Progenitor cell of endocrine pancreas (in vitro differentiated cells): Measurements from ENCODE around the gene GABRB2. TPM values are rescaled to one million over a fixed set of nuclear protein-coding genes. Genes with fewer than 3 reads are reported as not detected.
A peak's percentile ranks its signal among the peaks of the same experiment; 100 is the strongest.

Experiments
- DNase-seq: peaks from one replicate; pipeline ENCODE4 v3.0.0; 2021; ENCODE audit warnings: low spot score; ENCODE audit not compliant: unreplicated experiment
- H3K27ac Mint-ChIP-seq: 2 replicates; pipeline ENCODE4 v1.8.0; 2021; ENCODE audit warnings: mild to moderate bottlenecking, moderate library complexity, mixed read lengths
- H3K27me3 Mint-ChIP-seq: 2 replicates; pipeline ENCODE4 v1.8.0; 2021; ENCODE audit warnings: mixed read lengths
- H3K36me3 Mint-ChIP-seq: 2 replicates; pipeline ENCODE4 v1.8.0; 2022; ENCODE audit warnings: mixed read lengths; ENCODE audit not compliant: insufficient read depth
- H3K4me1 Mint-ChIP-seq: 2 replicates; pipeline ENCODE4 v1.8.0; 2021; ENCODE audit warnings: low read depth, mixed read lengths
- H3K4me3 Mint-ChIP-seq: 2 replicates; pipeline ENCODE4 v1.8.0; 2021; ENCODE audit warnings: low read depth, mild to moderate bottlenecking, moderate library complexity, mixed read lengths
- H3K9me3 Mint-ChIP-seq: 2 replicates; pipeline ENCODE4 v1.8.0; 2021; ENCODE audit warnings: low read depth, mixed read lengths
- total RNA-seq: library from RNA; stranded (reverse); gene quantifications from 2 replicates; pipeline ENCODE4 v1.2.1, GENCODE V29; 2021
- TF ChIP-seq, protein P1 (sequence below): fragments of 200-600 bp; sonication (generic); IDR thresholded peaks from one replicate; pipeline ENCODE4 v1.5.0; 2021; ENCODE audit warnings: antibody characterized with exemption, mild to moderate bottlenecking; ENCODE audit not compliant: unreplicated experiment

Gene GABRB2
- total RNA-seq, 1 donor from 2014 or later = 3.5 TPM

DNA sequence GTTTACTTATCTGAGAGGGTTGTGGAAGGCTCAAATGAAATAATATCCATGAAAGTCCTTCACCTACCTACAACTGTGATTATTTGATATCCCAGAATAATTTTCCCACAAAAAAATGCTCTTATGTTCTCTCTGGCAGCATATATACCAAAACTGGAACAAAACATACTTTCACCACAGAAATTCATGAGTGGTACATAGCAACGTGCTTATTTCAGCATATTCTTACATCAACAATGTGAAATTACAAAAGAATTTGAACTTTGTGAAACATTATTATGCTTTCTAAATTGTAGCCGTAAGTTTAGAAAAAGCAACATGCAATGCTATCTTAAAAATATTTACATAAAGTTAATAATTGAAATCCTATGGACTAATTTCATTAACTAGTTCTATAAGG lies 137.1 kb downstream of the GABRB2 start:
- no peak overlapping the region for H3K27ac Mint-ChIP-seq
- no peak for DNase-seq
- H3K9me3 Mint-ChIP-seq = no peaks in the 10 kb centered on the region
- H3K4me3 Mint-ChIP-seq = no peak overlapping the region
- H3K27me3 Mint-ChIP-seq = peaks cover 7% of the 10 kb centered on the region
- H3K4me1 Mint-ChIP-seq = peaks cover 10% of the 10 kb centered on the region
- H3K36me3 Mint-ChIP-seq = no peaks in the 10 kb centered on the region
- TF ChIP-seq, protein P1, sequence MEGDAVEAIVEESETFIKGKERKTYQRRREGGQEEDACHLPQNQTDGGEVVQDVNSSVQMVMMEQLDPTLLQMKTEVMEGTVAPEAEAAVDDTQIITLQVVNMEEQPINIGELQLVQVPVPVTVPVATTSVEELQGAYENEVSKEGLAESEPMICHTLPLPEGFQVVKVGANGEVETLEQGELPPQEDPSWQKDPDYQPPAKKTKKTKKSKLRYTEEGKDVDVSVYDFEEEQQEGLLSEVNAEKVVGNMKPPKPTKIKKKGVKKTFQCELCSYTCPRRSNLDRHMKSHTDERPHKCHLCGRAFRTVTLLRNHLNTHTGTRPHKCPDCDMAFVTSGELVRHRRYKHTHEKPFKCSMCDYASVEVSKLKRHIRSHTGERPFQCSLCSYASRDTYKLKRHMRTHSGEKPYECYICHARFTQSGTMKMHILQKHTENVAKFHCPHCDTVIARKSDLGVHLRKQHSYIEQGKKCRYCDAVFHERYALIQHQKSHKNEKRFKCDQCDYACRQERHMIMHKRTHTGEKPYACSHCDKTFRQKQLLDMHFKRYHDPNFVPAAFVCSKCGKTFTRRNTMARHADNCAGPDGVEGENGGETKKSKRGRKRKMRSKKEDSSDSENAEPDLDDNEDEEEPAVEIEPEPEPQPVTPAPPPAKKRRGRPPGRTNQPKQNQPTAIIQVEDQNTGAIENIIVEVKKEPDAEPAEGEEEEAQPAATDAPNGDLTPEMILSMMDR = no peak

DNA sequence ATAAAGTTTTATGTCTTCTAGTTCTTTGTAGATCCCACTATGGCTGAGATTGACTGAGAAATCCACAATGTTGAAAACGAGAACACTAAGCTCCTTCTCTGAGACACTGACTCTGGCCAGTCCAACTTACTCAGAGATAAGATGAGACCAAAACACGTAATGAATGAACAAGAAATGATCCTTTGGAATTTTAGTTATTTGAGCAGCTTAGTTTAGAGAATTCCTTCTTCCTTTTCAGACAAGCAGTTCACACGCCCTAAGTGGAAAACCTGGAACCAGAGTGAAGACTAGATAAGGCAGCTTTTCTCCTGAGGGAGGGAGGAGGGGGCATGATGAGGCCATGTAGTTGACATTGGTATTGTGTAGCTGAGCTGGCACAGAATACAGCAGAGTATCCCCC lies 139.6 kb downstream of the GABRB2 start:
- Mint-ChIP-seq H3K4me1 (peaks cover 4% of the 10 kb centered on the region), H3K4me3 (no peak overlapping the region), H3K9me3 (no peaks in the 10 kb centered on the region), H3K36me3 (no peaks in the 10 kb centered on the region), H3K27ac (no peak overlapping the region), H3K27me3 (no peaks in the 10 kb centered on the region)
- TF ChIP-seq, protein P1 = no peak
- DNase-seq = no peak

DNA sequence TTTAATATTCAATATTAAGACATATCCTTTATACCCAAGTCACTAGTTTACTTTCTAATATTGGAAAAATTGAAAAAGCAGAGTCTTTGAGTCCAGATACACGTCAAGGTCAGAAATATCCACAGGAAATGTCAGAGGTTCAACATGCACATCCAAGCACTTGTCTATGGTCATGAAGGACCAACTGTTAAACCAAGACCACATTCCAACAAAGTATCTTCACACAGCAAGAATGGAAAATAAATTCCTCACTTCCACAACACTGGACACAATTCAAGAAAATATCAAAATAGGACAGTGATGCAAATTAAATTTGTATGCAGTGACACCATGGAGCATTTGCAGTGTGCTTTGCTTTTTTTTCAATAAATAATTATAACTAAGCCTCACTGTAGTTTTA lies 142.5 kb downstream of the GABRB2 start:
- TF ChIP-seq, protein P1 = no peak
- DNase-seq = no peak
- Mint-ChIP-seq H3K36me3 (no peaks in the 10 kb centered on the region), H3K4me3 (no peak overlapping the region), H3K27me3 (no peaks in the 10 kb centered on the region), H3K4me1 (peaks cover 3% of the 10 kb centered on the region), H3K27ac (no peak overlapping the region), H3K9me3 (no peaks in the 10 kb centered on the region)

DNA sequence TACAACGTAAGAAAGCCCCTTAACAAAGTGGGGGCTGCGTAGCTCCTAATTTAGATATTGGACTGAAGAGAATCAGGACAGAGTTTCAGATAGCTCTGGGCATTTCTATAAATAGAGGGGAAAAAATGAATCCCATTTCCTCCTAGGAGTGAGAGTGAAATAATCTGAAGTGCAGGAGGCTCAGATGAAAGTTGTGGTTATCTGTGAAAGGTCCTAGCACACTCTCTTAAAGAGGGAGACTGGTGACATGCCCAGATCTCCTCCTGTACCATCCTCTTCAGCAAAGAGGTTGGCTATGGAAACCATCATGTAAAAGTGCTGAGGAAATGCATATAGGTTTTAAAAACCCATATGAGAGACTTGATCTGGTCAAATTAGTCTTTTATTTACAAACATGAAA lies 143.4 kb downstream of the GABRB2 start:
- H3K27ac Mint-ChIP-seq = no peak overlapping the region
- H3K36me3 Mint-ChIP-seq = no peaks in the 10 kb centered on the region
- no peak overlapping the region for H3K4me3 Mint-ChIP-seq
- peaks cover 3% of the 10 kb centered on the region for H3K4me1 Mint-ChIP-seq
- DNase-seq = no peak
- no peaks in the 10 kb centered on the region for H3K27me3 Mint-ChIP-seq
- TF ChIP-seq, protein P1 = no peak
- H3K9me3 Mint-ChIP-seq = no peaks in the 10 kb centered on the region

DNA sequence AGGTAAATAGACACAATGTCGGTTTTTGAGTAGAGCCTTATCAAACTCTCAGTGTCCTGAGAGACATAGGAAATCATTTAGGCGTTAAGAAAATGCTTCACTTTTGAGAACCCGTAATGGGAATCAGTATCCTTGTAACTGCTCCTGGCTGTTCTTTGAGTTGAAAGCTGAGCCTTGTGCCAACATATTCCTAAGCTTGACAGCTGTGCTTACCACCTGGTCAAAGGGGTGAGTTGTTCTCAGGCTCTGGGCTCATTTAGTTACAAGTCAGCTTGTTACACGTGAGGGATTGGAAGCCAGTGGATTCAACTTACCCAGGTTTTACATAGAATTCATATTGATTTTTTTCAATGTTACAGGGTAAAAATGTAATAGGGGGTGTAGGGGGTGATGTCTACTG lies 145.9 kb downstream of the GABRB2 start:
- no peak for DNase-seq
- H3K36me3 Mint-ChIP-seq = no peaks in the 10 kb centered on the region
- no peaks in the 10 kb centered on the region for H3K9me3 Mint-ChIP-seq
- TF ChIP-seq, protein P1 = no peak
- H3K27me3 Mint-ChIP-seq = no peaks in the 10 kb centered on the region
- peak overlapping the region; percentile 33 for H3K27ac Mint-ChIP-seq
- no peak overlapping the region for H3K4me3 Mint-ChIP-seq
- no peaks in the 10 kb centered on the region for H3K4me1 Mint-ChIP-seq
